H9 (cell line): ENCODE measurements around the gene STX5. TPM values are rescaled to one million over a fixed set of nuclear protein-coding genes. Genes with fewer than 3 reads are reported as not detected.

ENCODE experiments used
- DNase-seq: peaks from one replicate; pipeline ENCODE4 v3.0.0-alpha.2; 2017
- H2AFZ ChIP-seq: one replicate; pipeline ENCODE4 v1.6.1; 2013; ENCODE audit warnings: mild to moderate bottlenecking, low read length, control low read depth, moderate library complexity
- H2AK5ac ChIP-seq: 2 replicates; pipeline ENCODE4 v1.6.1; 2013; ENCODE audit warnings: low read length, control low read depth, mixed read lengths; ENCODE audit not compliant: insufficient read length
- H2BK120ac ChIP-seq: one replicate; pipeline ENCODE4 v1.6.1; 2013; ENCODE audit warnings: low read depth, mild to moderate bottlenecking, low read length, control low read depth, inconsistent platforms; ENCODE audit not compliant: poor library complexity, severe bottlenecking
- H2BK12ac ChIP-seq: 2 replicates; pipeline ENCODE4 v1.6.1; 2013; ENCODE audit warnings: low read length, control low read depth, mixed read lengths, low read depth; ENCODE audit not compliant: insufficient read length
- H2BK15ac ChIP-seq: 2 replicates; pipeline ENCODE4 v1.6.1; 2013; ENCODE audit warnings: low read depth, low read length, control low read depth
- H2BK20ac ChIP-seq: one replicate; pipeline ENCODE4 v1.6.1; 2013; ENCODE audit warnings: low read depth, mild to moderate bottlenecking, low read length, control low read depth, inconsistent platforms; ENCODE audit not compliant: poor library complexity, severe bottlenecking
- H2BK5ac ChIP-seq: 2 replicates; pipeline ENCODE4 v1.6.1; 2013; ENCODE audit warnings: low read length, control low read depth, mixed read lengths; ENCODE audit not compliant: insufficient read length
- H3K14ac ChIP-seq: 2 replicates; pipeline ENCODE4 v1.6.1; 2013; ENCODE audit warnings: low read length, control low read depth; ENCODE audit not compliant: insufficient read depth
- H3K18ac ChIP-seq: 2 replicates; pipeline ENCODE4 v1.6.1; 2013; ENCODE audit warnings: low read depth, mild to moderate bottlenecking, mixed read lengths, low read length, control low read depth; ENCODE audit not compliant: insufficient read length
- H3K23ac ChIP-seq: 2 replicates; pipeline ENCODE4 v1.6.1; 2013; ENCODE audit warnings: low read length, control low read depth, mixed read lengths, low read depth; ENCODE audit not compliant: insufficient read length
- H3K23me2 ChIP-seq: 2 replicates; pipeline ENCODE4 v1.6.1; 2013; ENCODE audit warnings: low read depth, mild to moderate bottlenecking, mixed read lengths, low read length, control low read depth; ENCODE audit not compliant: insufficient read length, poor library complexity, severe bottlenecking
- H3K27ac ChIP-seq: 2 replicates; pipeline ENCODE4 v1.5.1; 2013; ENCODE audit warnings: low read length, control low read depth, mixed read lengths, low read depth; ENCODE audit not compliant: insufficient read length
- H3K27me3 ChIP-seq: 2 replicates; pipeline ENCODE4 v1.6.1; 2013; ENCODE audit warnings: low read length, control low read depth, inconsistent platforms; ENCODE audit not compliant: insufficient read depth
- H3K4ac ChIP-seq: 2 replicates; pipeline ENCODE4 v1.6.1; 2013; ENCODE audit warnings: low read depth, mild to moderate bottlenecking, control low read depth, inconsistent platforms, low read length, moderate library complexity
- H3K4me1 ChIP-seq: 2 replicates; pipeline ENCODE4 v1.6.1; 2013; ENCODE audit warnings: low read length, control low read depth, inconsistent platforms; ENCODE audit not compliant: insufficient read depth
- H3K4me2 ChIP-seq: 2 replicates; pipeline ENCODE4 v1.6.1; 2013; ENCODE audit warnings: low read length, control low read depth, mixed read lengths; ENCODE audit not compliant: insufficient read length, insufficient read depth
- H3K56ac ChIP-seq: 2 replicates; pipeline ENCODE4 v1.6.1; 2013; ENCODE audit warnings: low read depth, mild to moderate bottlenecking, mixed read lengths, low read length, control low read depth; ENCODE audit not compliant: insufficient read length
- H3K79me1 ChIP-seq: 2 replicates; pipeline ENCODE4 v1.6.1; 2013; ENCODE audit warnings: low read depth, mild to moderate bottlenecking, moderate library complexity, low read length, control low read depth, inconsistent platforms; ENCODE audit not compliant: insufficient read depth, poor library complexity, severe bottlenecking
- H3K79me2 ChIP-seq: 2 replicates; pipeline ENCODE4 v1.6.1; 2013; ENCODE audit warnings: low read length, control low read depth, inconsistent platforms; ENCODE audit not compliant: insufficient read depth
- H3K9ac ChIP-seq: 2 replicates; pipeline ENCODE4 v1.6.1; 2013; ENCODE audit warnings: low read length, control low read depth, mixed read lengths; ENCODE audit not compliant: insufficient read length; ENCODE audit errors: extremely low read depth
- H3K9me3 ChIP-seq: one replicate; pipeline ENCODE4 v1.6.1; 2013; ENCODE audit warnings: low read depth, low read length, inconsistent platforms; ENCODE audit not compliant: control insufficient read depth
- H3T11ph ChIP-seq: one replicate; pipeline ENCODE4 v1.6.1; 2013; ENCODE audit warnings: mild to moderate bottlenecking, low read length, control low read depth, inconsistent platforms
- H4K20me1 ChIP-seq: one replicate; pipeline ENCODE4 v1.6.1; 2013; ENCODE audit not compliant: control insufficient read depth, insufficient read length, insufficient read depth
- H4K5ac ChIP-seq: 2 replicates; pipeline ENCODE4 v1.6.1; 2013; ENCODE audit warnings: low read depth, mild to moderate bottlenecking, mixed read lengths, low read length, control low read depth; ENCODE audit not compliant: insufficient read length
- H4K8ac ChIP-seq: replicated peaks from 2 replicates; pipeline ENCODE4 v1.6.1; 2013; ENCODE audit warnings: low read length, control low read depth, mixed read lengths, low read depth; ENCODE audit not compliant: insufficient read length
- H4K91ac ChIP-seq: 2 replicates; pipeline ENCODE4 v1.6.1; 2013; ENCODE audit warnings: low read depth, mild to moderate bottlenecking, moderate library complexity, mixed read lengths, low read length, control low read depth; ENCODE audit not compliant: insufficient read length
- H3K27ac Mint-ChIP-seq, 3 experiments: 2 replicates in 2 of 3; 3 replicates in 1 of 3; pipeline ENCODE4 v1.8.0; 2020 to 2021; ENCODE audit warnings: mixed read lengths in 3 of 3, mild to moderate bottlenecking in 1 of 3, moderate library complexity in 1 of 3
- H3K27me3 Mint-ChIP-seq: 2 replicates; pipeline ENCODE4 v1.8.0; 2021; ENCODE audit warnings: low read depth, mild to moderate bottlenecking, moderate library complexity, mixed read lengths
- H3K36me3 Mint-ChIP-seq, 3 experiments: 2 replicates in 2 of 3; 3 replicates in 1 of 3; pipeline ENCODE4 v1.8.0; 2020 to 2021; ENCODE audit warnings: low read depth in 3 of 3, mixed read lengths in 3 of 3; ENCODE audit not compliant: insufficient read depth in 1 of 3
- H3K4me1 Mint-ChIP-seq, 2 experiments: 2 replicates each; pipeline ENCODE4 v1.8.0; 2020; ENCODE audit warnings: mixed read lengths in 2 of 2
- H3K4me3 Mint-ChIP-seq, 2 experiments: 2 replicates in 1 of 2; 3 replicates in 1 of 2; pipeline ENCODE4 v1.8.0; 2020 to 2021; ENCODE audit warnings: mild to moderate bottlenecking in 2 of 2, mixed read lengths in 2 of 2, moderate library complexity in 1 of 2
- H3K9me3 Mint-ChIP-seq, 2 experiments: 2 replicates in 1 of 2; 3 replicates in 1 of 2; pipeline ENCODE4 v1.8.0; 2020; ENCODE audit warnings: mild to moderate bottlenecking in 2 of 2, mixed read lengths in 2 of 2, moderate library complexity in 1 of 2
- WGBS: extraction: QIAGEN DNeasy Blood & Tissue Kit; methylation state at CpG from one replicate; pipeline ENCODE4 v1.1.7; 2013; ENCODE audit warnings: missing lambda C conversion rate, low lambda C conversion rate, mixed read lengths; ENCODE audit not compliant: insufficient read length; ENCODE audit errors: extremely low coverage; 5-methylcytosine and 5-hydroxymethylcytosine counted together
- total RNA-seq: library from RNA; stranded (reverse); gene quantifications from 2 replicates; pipeline ENCODE4 v1.2.1, GENCODE V29; 2021
- TF ChIP-seq, protein P1 (sequence below): fragments of 200-600 bp; sonication (generic); conservative IDR thresholded peaks from 3 replicates; pipeline ENCODE4 v1.8.0; 2021; ENCODE audit warnings: antibody characterized with exemption, mild to moderate bottlenecking

Gene STX5
- total RNA-seq, 1 experiment from 2014 or later: 33.5 TPM

- Mint-ChIP-seq H3K36me3 (peaks cover 56 to 79% (median 59%) of the 10 kb centered on the region in 3 experiments), H3K9me3 (peaks cover 6 to 10% of the 10 kb centered on the region in 2 experiments; a peak in 4 of 5 replicates), H3K27ac (peak overlapping the region; percentile 98 to 100 (median 99)), H3K4me1 (peaks cover 54 to 66% of the 10 kb centered on the region in 2 experiments), H3K4me3 (peak overlapping the region; percentile 99), H3K27me3 (peaks cover 4% of the 10 kb centered on the region; the same call in 1 of the 2 replicates)
- H4K20me1 ChIP-seq: no peaks in the 10 kb centered on the region
- peak overlapping the region; percentile 29 for H2BK120ac ChIP-seq
- peak overlapping the region; percentile 93 for H4K5ac ChIP-seq
- peak overlapping the region; percentile 90 for H3K56ac ChIP-seq
- H3K18ac ChIP-seq: peak overlapping the region; percentile 99
- no peak overlapping the region for H2BK15ac ChIP-seq
- WGBS: no CpG with 5 or more reads among the region's 20 CpGs
- H3K4ac ChIP-seq: peak overlapping the region; percentile 28; the same call in 1 of the 2 replicates
- H3K27me3 ChIP-seq: no peaks in the 10 kb centered on the region
- H3K4me1 ChIP-seq: no peaks in the 10 kb centered on the region; the same call in none of the 2 replicates
- no peak overlapping the region for H2AFZ ChIP-seq
- no peak overlapping the region for H3K23ac ChIP-seq
- TF ChIP-seq, protein P1, sequence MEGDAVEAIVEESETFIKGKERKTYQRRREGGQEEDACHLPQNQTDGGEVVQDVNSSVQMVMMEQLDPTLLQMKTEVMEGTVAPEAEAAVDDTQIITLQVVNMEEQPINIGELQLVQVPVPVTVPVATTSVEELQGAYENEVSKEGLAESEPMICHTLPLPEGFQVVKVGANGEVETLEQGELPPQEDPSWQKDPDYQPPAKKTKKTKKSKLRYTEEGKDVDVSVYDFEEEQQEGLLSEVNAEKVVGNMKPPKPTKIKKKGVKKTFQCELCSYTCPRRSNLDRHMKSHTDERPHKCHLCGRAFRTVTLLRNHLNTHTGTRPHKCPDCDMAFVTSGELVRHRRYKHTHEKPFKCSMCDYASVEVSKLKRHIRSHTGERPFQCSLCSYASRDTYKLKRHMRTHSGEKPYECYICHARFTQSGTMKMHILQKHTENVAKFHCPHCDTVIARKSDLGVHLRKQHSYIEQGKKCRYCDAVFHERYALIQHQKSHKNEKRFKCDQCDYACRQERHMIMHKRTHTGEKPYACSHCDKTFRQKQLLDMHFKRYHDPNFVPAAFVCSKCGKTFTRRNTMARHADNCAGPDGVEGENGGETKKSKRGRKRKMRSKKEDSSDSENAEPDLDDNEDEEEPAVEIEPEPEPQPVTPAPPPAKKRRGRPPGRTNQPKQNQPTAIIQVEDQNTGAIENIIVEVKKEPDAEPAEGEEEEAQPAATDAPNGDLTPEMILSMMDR: no peak
- peak overlapping the region; percentile 98 for H3K4me2 ChIP-seq
- peaks cover 57% of the 10 kb centered on the region for H3K79me2 ChIP-seq
- no peaks in the 10 kb centered on the region for H3K79me1 ChIP-seq
- H3K27ac ChIP-seq: peak overlapping the region; percentile 72
- H3K9me3 ChIP-seq: no peaks in the 10 kb centered on the region
- peak overlapping the region; percentile 87 for H2BK5ac ChIP-seq
- H3K9ac ChIP-seq: peak overlapping the region; percentile 100
- no peak overlapping the region for H2BK20ac ChIP-seq
- H2BK12ac ChIP-seq: no peak overlapping the region
- DNase-seq: no peak
- peaks cover 20% of the 10 kb centered on the region for H3K23me2 ChIP-seq
- H3K14ac ChIP-seq: peak overlapping the region; percentile 99
- no peak overlapping the region for H2AK5ac ChIP-seq
- H4K8ac ChIP-seq: no peak overlapping the region
- H3T11ph ChIP-seq: no peak overlapping the region
- peak overlapping the region; percentile 32 for H4K91ac ChIP-seq
Observed at GRCh38 chr11:62856333-62856895, 24.6 kb upstream of the STX5 start.
